HG02870 (cell line): ENCODE data around the gene NEK8.
A peak's percentile ranks its signal among the peaks of the same experiment; 100 is the strongest.

ENCODE experiments used
- ATAC-seq: cut with Tn5 transposase; IDR thresholded peaks from one replicate; pipeline ENCODE4 v1.9.1; 2021; ENCODE audit warnings: mild to moderate bottlenecking, moderate library complexity; ENCODE audit not compliant: unreplicated experiment

NEK8 gene

DNA sequence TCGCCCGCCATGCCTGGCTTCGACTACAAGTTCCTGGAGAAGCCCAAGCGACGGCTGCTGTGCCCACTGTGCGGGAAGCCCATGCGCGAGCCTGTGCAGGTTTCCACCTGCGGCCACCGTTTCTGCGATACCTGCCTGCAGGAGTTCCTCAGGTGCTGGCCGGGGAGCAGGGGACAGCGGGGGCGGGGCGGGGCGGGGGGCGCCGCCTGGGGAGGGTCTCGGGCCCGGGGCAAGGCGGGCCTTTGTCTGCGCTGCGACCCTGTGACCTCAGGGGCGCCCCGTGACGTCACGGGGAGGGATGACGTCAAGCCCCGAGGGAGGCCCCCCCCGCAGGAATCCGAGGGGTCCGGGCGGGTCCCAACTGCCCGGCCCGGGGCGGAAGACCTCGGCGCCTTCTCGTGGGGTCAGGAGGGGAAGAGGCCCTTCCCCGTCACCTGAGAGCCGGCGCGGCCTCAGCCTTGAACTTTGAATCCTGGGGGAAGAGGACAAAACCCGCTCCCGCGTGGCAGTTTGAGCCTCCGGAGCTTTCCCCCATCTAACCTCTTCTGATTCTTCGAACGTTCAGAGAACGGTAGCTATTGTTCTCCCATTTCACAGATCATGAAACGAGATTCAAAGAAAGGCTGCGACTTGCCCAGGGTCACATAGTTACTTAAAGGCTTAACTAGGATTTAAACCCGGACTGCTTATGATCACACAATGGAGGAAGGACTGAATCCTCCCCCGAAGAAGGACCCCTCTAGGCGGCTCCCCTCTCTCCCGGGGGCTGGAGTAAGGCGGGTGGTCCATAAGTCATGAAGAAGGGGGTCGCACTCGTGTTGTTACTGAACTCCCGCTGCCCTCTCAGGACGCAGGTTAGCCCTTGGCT lies 15.8 kb downstream of the NEK8 start:
- peak; percentile 19 for ATAC-seq

DNA sequence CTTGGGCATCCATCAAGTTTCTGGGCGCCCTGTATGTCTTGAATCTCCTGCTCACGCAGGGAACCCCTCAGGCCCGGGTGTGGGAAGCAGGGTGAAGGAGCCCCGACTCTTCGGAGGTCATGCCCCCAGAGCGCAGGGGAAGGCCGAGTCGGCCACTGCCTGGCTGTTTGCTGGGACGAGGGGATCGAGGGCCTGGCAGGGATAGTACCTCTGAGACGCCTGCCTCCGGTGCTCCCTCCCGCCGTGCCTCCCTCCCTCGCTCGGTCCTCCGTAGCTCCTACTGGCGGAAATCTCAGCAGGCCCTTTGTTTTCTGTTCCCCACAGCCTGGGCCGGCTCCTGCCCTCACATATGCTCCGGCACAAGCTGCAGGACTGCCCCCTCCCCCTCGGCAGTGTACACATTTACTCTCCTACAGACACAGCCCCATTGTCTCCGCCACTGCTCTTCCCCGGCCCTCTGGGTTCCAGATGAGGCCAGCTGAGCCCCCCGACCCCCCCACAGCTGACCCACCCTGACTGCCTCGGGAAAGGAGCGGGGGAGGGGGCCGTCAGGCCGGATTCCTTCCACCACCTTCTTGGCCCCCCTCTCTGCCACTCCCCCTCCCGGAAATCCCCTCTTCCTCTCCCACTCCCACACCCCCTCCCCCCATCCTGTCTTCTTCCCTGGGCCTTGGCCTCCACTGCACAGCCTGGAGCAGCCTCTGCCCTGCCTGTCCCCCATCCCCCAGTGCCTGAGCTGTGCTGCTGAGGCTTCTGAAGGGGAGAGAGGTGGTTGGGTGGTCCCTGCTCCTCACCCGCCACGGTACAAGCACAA lies 16.6 kb downstream of the NEK8 start:
- ATAC-seq = no peak

DNA sequence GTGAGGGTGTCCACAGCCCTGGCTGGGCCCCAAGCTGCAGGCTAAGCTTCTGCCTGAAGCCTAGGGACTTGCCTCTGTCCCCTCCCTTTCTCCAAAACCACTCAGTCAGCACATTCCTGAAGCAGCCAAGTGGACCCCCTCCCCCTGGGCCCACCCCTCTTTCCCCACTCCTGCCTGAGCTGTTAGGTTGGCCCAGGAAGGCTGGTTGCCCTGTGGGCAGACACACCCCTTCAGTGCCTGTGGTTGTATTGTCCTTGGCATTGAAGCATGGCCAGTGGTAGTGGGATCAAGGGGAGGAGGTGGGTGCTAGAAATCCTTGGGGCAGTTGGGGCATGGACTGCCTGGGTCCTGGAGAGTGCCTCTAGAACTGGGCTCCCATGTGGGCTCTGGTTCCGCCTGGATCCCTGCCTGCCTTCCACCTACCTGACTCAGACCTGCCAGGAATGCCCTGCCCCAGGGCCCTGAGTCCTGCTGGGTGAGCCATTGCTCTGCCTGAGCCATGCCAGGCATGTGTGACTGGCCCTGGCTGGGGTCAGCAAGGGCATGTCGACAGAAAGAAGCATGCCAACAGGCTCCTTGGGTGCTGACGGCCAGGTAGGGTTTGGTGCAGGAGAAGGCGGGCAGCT lies 17.3 kb downstream of the NEK8 start:
- no peak for ATAC-seq

DNA sequence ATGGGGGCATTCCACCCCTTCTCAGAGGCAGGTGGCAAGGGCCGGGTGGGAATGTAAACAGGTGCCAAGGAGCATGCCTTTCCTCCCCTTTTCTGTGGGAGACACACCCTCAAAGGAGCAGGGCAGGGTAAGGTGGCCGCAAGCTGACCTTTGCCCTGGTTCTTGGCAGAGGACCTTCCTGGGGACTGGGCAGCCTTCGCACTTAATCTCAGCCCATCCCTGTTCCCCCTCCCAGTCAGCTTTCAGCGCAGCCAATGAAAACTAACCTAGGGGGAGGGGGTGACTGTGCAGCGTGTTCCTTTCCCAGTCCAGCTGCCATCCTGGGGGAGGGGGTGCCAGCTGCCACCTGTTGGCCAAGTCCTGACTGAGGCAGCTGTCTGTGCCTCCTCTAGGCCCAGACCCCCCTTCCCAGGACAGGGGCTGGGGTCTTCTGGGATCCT lies 18.0 kb downstream of the NEK8 start:
- no peak for ATAC-seq

DNA sequence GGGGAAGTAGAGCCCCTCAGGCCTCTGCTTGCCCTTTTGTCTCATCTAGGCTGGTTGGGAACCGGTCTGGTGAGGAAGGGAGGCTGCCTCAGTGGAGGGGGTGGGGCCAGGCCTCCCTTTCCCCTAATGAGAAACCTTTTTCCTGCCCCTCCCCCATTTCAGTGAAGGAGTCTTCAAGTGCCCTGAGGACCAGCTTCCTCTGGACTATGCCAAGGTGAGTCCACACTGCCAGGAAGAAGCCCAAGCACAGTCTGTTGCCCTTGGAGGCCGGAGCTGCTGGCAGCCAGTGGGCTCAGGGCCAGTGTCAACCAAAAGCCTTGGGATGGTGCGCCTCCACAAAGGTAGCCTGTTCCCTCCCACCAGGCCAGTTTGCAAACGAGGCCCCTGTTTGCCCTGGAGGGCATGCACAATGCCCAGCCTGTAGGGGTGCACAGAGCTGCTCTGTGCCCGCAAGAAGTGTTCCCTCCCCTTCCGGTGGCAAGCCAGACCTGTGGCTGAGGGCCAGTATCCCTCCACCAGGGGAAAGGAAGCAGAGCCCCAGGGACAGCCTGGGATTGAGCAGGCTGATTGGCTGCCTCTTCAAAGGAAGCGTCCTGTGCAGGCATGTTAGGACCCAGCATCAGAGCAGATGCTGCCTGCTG lies 18.6 kb downstream of the NEK8 start:
- ATAC-seq = no peak

DNA sequence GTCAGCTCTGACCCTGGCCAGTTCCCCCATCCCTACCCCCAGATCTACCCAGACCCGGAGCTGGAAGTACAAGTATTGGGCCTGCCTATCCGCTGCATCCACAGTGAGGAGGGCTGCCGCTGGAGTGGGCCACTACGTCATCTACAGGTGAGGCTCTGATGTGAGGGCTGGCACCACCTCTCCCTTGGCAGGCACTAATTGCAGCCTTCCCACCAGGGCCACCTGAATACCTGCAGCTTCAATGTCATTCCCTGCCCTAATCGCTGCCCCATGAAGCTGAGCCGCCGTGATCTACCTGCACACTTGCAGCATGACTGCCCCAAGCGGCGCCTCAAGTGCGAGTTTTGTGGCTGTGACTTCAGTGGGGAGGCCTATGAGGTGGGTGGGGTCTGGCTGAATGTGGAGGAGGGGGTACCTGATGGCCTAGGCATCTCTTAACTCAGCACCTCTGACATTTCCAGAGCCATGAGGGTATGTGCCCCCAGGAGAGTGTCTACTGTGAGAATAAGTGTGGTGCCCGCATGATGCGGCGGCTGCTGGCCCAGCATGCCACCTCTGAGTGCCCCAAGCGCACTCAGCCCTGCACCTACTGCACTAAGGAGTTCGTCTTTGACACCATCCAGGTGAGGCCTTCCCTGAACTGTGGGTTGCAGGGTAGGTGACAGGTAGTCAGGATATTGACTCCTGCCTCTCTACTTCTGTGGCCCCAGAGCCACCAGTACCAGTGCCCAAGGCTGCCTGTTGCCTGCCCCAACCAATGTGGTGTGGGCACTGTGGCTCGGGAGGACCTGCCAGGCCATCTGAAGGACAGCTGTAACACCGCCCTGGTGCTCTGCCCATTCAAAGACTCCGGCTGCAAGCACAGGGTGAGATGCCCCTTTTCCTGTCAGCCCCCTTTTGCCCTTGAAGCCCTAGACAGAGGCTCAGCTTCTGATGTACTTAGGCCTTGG lies 19.5 kb downstream of the NEK8 start:
- no peak for ATAC-seq

DNA sequence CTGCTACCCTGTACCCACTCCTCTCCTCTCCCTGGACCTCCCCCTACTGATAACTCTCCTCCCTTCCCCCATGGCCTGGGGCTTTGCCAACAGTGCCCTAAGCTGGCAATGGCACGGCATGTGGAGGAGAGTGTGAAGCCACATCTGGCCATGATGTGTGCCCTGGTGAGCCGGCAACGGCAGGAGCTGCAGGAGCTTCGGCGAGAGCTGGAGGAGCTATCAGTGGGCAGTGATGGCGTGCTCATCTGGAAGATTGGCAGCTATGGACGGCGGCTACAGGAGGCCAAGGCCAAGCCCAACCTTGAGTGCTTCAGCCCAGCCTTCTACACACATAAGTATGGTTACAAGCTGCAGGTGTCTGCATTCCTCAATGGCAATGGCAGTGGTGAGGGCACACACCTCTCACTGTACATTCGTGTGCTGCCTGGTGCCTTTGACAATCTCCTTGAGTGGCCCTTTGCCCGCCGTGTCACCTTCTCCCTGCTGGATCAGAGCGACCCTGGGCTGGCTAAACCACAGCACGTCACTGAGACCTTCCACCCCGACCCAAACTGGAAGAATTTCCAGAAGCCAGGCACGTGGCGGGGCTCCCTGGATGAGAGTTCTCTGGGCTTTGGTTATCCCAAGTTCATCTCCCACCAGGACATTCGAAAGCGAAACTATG lies 20.4 kb downstream of the NEK8 start:
- ATAC-seq = no peak

DNA sequence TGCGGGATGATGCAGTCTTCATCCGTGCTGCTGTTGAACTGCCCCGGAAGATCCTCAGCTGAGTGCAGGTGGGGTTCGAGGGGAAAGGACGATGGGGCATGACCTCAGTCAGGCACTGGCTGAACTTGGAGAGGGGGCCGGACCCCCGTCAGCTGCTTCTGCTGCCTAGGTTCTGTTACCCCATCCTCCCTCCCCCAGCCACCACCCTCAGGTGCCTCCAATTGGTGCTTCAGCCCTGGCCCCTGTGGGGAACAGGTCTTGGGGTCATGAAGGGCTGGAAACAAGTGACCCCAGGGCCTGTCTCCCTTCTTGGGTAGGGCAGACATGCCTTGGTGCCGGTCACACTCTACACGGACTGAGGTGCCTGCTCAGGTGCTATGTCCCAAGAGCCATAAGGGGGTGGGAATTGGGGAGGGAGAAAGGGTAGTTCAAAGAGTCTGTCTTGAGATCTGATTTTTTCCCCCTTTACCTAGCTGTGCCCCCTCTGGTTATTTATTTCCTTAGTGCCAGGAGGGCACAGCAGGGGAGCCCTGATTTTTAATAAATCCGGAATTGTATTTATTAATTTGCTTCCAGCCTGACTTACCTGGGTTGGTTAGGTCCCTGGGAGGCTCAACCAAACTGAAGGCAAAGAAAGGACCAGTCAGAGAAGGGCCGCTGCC lies 21.1 kb downstream of the NEK8 start:
- no peak for ATAC-seq

DNA sequence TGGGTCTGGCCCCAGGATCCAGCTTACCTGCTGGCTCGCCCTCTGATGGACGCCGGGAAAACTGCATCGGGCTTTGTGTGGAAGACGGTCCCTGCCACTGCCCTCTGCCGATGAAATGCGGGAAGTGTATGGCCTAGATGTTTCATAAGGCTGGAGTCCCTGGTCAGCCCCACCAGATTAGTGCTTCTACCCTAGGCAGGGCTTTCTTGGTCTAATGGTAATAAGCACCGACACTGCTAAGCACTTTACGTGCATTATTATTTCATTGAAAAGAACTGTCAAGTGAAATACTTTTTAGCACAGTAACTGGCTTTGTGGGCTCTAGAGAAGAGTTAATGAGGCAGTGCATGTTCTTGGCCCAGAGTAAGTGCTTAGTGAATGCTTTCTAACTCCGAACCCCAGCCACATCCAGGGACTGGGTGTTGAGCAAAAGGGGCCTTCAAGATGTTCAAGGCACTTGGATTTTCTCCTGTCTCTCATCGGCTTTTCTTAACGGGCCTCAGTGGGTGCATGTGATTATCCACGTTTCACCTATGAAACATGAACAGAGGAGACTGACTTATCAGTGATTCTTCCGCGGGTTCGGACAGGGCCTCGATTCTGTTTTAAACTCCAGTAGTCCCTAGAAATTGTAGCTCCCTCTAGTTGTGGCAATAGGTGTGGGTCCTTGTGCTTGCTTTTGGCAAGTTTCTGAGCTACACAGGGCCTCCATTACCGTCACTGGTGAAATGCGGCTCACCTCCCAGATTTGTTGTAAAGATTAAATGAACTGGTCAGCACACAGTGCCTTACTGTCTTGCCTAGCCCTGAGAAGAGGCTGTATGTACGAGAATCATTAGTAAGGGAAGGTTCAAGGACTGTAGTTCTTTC lies 21.8 kb downstream of the NEK8 start:
- ATAC-seq = peak; percentile 58

DNA sequence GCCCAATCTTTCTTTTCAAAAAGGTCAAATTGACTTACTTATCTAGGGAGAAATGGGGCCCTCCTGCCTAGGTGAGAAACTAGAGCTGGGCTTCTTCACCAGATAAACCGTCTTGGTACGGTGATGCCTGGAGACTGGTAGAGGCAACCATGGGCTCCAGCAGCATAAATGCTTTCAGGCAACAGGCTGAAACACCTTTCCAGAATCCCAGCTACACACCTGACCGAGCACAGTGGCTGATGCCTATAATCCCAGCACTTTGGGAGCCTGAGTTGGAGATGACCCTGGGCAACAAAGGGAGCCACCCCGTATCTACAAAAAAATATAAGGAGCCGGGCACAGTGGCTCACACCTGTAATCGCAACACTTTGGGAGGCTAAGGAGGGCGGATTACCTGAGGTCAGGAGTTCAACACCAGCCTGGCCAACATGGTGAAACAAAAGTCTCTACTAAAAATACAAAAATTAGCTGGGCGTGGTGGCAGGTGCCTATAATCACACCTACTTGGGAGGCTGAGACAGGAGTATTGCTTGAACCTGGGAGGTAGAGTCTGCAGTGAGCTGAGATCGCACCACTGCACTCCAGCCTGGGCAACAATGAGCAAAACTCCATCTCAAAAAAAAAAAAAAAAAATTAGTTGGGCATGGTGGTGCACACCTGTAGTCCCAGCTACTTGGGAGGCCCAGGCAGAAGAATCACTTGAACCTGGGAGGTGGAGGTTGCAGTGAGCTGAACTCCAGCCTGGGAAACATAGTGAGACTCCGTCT lies 23.2 kb downstream of the NEK8 start:
- no peak for ATAC-seq

DNA sequence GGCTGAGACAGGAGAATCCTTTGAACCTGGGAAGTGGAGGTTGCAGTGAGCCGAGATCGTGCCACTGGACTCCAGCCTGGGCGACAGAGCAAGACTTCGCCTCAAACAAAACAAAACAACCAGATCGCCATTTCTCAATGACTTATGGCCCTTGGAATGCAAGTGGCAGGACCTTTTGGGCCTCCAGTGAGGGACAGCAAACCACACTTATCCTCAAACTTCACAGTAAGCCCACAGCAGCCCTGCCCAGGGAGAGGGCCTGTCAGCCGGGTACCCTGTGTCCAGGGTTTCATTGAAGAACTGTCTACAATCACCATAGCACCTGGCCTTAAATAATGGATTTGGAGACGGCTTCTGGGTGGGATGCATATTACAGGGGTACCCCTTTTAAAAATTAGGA lies 26.9 kb downstream of the NEK8 start:
- ATAC-seq = no peak

DNA sequence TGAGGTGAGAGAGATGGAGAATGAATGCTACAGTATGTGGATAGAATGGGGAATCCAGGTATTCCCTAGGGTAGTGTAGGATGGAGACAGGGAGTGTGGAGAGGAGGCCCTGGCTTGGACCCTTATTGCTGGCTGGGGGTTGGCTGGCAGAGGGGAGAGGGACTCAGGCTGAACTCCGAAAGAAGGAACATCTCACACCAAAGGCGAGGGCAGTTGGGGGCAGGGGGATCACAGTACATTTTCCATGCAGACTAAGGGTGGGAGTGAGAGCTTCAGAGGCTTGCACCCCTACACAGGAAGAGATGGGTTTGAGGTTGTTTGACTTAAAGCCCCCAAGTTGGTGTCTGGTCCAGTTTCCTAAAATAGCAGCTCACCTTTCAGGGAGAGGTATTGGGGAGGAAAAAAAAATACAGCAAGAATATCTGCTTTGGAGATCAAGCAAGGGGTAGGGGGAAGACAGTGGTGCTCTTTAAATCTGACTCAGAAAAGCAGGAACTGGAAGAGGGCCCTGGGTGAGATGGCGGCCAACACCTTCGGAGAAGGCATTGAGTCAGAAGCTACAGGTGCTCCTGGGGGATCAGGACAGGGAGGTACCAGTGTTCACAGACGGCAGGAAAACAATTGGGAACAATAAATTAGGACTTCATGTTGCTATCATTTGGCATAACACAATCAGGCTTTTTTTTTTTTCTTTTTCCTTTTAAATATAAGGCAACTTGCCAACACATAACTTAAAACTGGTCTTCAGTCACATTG lies 27.6 kb downstream of the NEK8 start:
- ATAC-seq = no peak

DNA sequence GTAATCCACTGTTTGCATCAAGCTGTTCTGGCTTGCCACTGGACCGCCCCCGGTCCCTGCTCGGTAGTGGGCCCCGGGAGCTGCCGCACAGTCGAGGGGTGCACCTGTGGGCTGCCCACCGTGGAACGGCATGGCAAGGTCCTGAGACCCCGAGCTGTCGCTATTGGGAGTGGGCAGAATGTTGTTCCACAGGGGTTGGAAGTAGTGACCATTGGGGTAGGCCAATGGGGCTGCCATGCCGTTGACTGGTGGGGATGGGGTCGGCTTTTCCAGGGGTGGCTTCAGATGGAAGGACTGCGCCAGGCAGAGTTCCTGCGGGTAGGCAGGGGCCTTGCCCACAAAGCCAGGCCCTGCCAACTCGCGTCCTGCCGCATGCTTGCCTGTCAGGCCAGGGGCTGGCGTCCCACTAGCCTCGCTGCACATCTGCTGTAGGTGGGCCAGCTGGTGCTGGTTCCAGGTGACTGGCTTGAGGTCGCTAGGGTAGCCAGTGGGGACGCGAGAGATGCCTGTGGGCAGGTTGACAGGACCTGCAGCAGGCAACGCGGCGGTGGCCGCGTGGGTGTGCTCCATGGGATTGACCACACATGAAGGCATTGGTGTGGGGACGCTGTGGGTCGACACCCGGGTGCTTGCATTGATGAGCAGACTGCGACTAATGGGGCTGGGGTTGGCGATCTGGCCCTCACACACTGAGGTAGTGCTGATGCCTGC lies 30.0 kb downstream of the NEK8 start:
- no peak for ATAC-seq

DNA sequence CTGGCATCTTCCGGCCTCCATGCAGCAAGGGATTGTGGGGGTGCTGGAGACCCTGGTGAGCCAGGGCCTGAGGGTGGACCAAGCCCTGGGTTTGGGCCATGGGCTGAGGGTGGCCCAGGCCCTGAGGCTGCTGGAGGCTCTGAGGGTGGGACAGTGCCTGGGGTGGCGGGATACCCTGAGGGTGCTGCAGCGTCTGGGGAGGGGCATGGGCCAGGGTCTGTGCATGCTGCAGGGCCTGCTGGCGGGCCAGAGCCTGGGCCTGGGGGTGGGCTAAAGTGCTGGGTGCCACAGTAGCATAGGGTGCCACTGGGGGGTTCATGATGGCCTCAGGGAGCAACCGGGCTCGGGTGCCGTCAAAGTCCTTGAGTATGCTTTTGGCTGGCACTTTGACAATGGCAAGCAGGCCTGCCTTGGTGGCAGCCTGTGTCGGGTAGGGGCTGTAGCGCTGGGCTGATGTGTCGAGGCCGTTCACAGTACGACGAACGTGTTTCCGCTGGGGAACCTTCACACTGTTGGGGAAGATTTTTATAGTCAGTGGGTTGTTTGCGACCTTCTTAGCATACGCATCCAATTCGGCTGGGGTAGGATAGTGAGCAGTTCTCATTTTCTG lies 30.8 kb downstream of the NEK8 start:
- no peak for ATAC-seq
